ENCODE measurements around the gene FKBP14.

GRCh38 chr7:29969738-29970137 is 56.8 kb downstream of the FKBP14 start:
- TF ChIP-seq, protein P1, sequence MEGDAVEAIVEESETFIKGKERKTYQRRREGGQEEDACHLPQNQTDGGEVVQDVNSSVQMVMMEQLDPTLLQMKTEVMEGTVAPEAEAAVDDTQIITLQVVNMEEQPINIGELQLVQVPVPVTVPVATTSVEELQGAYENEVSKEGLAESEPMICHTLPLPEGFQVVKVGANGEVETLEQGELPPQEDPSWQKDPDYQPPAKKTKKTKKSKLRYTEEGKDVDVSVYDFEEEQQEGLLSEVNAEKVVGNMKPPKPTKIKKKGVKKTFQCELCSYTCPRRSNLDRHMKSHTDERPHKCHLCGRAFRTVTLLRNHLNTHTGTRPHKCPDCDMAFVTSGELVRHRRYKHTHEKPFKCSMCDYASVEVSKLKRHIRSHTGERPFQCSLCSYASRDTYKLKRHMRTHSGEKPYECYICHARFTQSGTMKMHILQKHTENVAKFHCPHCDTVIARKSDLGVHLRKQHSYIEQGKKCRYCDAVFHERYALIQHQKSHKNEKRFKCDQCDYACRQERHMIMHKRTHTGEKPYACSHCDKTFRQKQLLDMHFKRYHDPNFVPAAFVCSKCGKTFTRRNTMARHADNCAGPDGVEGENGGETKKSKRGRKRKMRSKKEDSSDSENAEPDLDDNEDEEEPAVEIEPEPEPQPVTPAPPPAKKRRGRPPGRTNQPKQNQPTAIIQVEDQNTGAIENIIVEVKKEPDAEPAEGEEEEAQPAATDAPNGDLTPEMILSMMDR (IDR thresholded peaks at IDR 0.05; ENCODE audit: insufficient read depth, low read depth, low read length) = no peak
- TF ChIP-seq EZH2 (IDR thresholded peaks at IDR 0.05; ENCODE audit: insufficient read depth, low read length) = no peak

All from astrocyte (in vitro differentiated cells and primary cell).